Endodermal cell (in vitro differentiated cells): ENCODE results near the gene FCGBP. TPM values are rescaled to one million over a fixed set of nuclear protein-coding genes. Genes with fewer than 3 reads are reported as not detected.
A peak's percentile ranks its signal among the peaks of the same experiment; 100 is the strongest.

Experiments
- DNase-seq: peaks from one replicate; pipeline ENCODE4 v3.0.0-alpha.2; 2017
- H3K27ac ChIP-seq: 2 replicates; pipeline ENCODE4 v1.5.1; 2013; ENCODE audit warnings: mild to moderate bottlenecking, low read depth, low read length, moderate library complexity
- H3K27me3 ChIP-seq: 2 replicates; pipeline ENCODE4 v1.6.1; 2013; ENCODE audit warnings: mild to moderate bottlenecking, low read length, moderate library complexity; ENCODE audit not compliant: insufficient read depth, control insufficient read depth, poor library complexity, severe bottlenecking
- H3K36me3 ChIP-seq: 2 replicates; pipeline ENCODE4 v1.7.0; 2013; ENCODE audit warnings: mild to moderate bottlenecking, low read length, moderate library complexity; ENCODE audit not compliant: control insufficient read depth, insufficient read depth
- H3K4me1 ChIP-seq: one replicate; pipeline ENCODE4 v1.7.0; 2013; ENCODE audit warnings: low read length; ENCODE audit not compliant: control insufficient read depth, insufficient read depth
- H3K4me3 ChIP-seq: 2 replicates; pipeline ENCODE4 v1.5.1; 2013; ENCODE audit warnings: mild to moderate bottlenecking, low read length, moderate library complexity
- H3K9ac ChIP-seq: 2 replicates; pipeline ENCODE4 v1.6.1; 2013; ENCODE audit warnings: mild to moderate bottlenecking, low read length, moderate library complexity; ENCODE audit not compliant: poor library complexity, severe bottlenecking; ENCODE audit errors: extremely low read depth
- H3K9me3 ChIP-seq: 2 replicates; pipeline ENCODE4 v1.6.1; 2013; ENCODE audit warnings: mild to moderate bottlenecking, low read length, moderate library complexity; ENCODE audit not compliant: control insufficient read depth
- H3K27ac Mint-ChIP-seq: 2 replicates; pipeline ENCODE4 v1.8.0; 2020; ENCODE audit warnings: mixed read lengths
- H3K27me3 Mint-ChIP-seq: 2 replicates; pipeline ENCODE4 v1.8.0; 2021; ENCODE audit warnings: mild to moderate bottlenecking, mixed read lengths; ENCODE audit not compliant: insufficient read depth
- H3K36me3 Mint-ChIP-seq: 2 replicates; pipeline ENCODE4 v1.8.0; 2020; ENCODE audit warnings: low read depth, mixed read lengths
- H3K4me1 Mint-ChIP-seq: 2 replicates; pipeline ENCODE4 v1.8.0; 2020; ENCODE audit warnings: mixed read lengths
- H3K4me3 Mint-ChIP-seq: 2 replicates; pipeline ENCODE4 v1.8.0; 2020; ENCODE audit warnings: mild to moderate bottlenecking, moderate library complexity, mixed read lengths
- H3K9me3 Mint-ChIP-seq: 2 replicates; pipeline ENCODE4 v1.8.0; 2020; ENCODE audit warnings: mild to moderate bottlenecking, mixed read lengths
- CTCF ChIP-seq: fragments of 200-600 bp; sonication (generic); conservative IDR thresholded peaks from 2 replicates; pipeline ENCODE4 v1.5.0; 2021; ENCODE audit warnings: antibody characterized with exemption, mild to moderate bottlenecking
- WGBS, 2 experiments: methylation state at CpG; one replicate each; pipeline versions ENCODE4 v1.1.5 to v1.1.7; 2013; ENCODE audit warnings: missing lambda C conversion rate in 2 of 2, mixed read lengths in 1 of 2; ENCODE audit not compliant: insufficient coverage in 1 of 2, insufficient read length in 1 of 2; 5-methylcytosine and 5-hydroxymethylcytosine counted together
- total RNA-seq, 2 donors: library from RNA; stranded (reverse); fragmentation: NEBNext Ultra II Directional in 1 of 2; extraction: Animal tissue kit (Norgen Biotek cat#: 25700) in 1 of 2; gene quantifications; 2 replicates in 1 of 2; 3 replicates in 1 of 2; pipeline ENCODE4 v1.2.1, GENCODE V29; 2021

Gene FCGBP
- total RNA-seq, 2 donors from 2014 or later, result 0.29 to 0.62 TPM

DNA sequence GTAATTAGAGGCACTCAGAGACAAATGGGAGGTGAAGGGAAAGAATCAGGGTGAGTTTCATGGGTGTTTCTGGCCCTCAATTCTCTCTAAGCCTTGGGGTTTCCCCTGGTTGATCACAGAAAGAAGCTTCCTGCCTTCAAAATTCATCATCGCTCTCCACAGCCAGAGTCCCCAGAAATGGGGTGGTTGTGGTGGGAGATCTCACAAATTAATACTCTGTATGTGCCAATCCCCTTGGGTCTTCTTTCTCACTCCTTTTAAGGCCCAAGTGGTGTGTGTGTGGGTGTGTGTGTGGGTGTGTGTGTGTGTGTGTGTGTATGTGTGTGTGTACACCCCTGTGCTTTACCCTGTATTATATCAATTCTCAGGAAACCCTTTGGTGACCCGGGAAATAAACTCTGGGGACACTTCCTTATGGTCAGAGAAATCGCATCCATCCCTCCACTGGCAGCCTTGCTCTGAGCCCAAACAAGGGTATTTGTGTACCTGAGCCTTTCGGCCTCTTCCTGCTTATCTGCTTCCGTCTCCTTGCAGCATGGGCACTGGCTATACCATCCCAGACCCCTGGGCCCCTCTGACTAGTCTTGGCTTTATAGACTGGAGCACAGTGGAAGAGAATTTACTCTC, 2.8 kb upstream of the FCGBP start:
- no peak overlapping the region for H3K9ac ChIP-seq

DNA sequence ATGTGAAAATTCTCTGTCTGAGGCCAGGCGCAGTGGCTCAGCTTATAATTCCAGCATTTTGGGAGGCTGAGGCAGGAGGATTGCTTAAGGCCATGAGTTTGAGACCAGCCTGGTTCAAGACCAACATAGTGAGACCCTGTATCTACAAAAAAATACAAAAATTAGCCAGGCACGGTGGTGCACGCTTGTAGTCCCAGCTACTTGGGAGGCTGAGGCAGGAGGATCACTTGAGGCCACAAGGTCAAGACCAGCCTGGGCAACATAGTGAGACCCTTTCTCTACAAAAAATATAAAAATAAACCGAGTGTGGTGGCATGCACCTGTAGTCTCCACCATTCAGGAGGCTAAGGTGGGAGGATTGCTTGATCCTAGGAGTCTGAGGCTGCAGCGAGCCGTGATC, 2.2 kb upstream of the FCGBP start:
- Mint-ChIP-seq H3K36me3 (no peaks in the 10 kb centered on the region), H3K4me3 (no peak overlapping the region), H3K4me1 (peaks cover 2% of the 10 kb centered on the region), H3K27me3 (no peaks in the 10 kb centered on the region), H3K27ac (no peak overlapping the region), H3K9me3 (no peaks in the 10 kb centered on the region)
- H3K36me3 ChIP-seq, result no peaks in the 10 kb centered on the region
- H3K9ac ChIP-seq, result no peak overlapping the region
- no peak overlapping the region for H3K4me3 ChIP-seq
- no peaks in the 10 kb centered on the region for H3K9me3 ChIP-seq
- peak; percentile 16 for DNase-seq
- no peak for TF ChIP-seq CTCF
- no peaks in the 10 kb centered on the region for H3K4me1 ChIP-seq
- 91 to 94% methylated on average over 2 to 6 of the region's 6 CpGs for WGBS, 2 experiments
- H3K27me3 ChIP-seq, result no peaks in the 10 kb centered on the region
- no peak overlapping the region for H3K27ac ChIP-seq

More for the DNA sequence above, 2.8 kb upstream of the FCGBP start:
- Histone ChIP-seq H3K9me3 (no peaks in the 10 kb centered on the region), H3K4me3 (no peak overlapping the region), H3K36me3 (no peaks in the 10 kb centered on the region), H3K27me3 (no peaks in the 10 kb centered on the region), H3K4me1 (no peaks in the 10 kb centered on the region), H3K27ac (no peak overlapping the region)
- peaks cover 8% of the 10 kb centered on the region for H3K4me1 Mint-ChIP-seq
- TF ChIP-seq CTCF, result no peak
- no peak overlapping the region for H3K4me3 Mint-ChIP-seq
- no peaks in the 10 kb centered on the region for H3K9me3 Mint-ChIP-seq
- H3K36me3 Mint-ChIP-seq, result no peaks in the 10 kb centered on the region
- peak; percentile 20 for DNase-seq
- H3K27ac Mint-ChIP-seq, result no peak overlapping the region
- H3K27me3 Mint-ChIP-seq, result no peaks in the 10 kb centered on the region
- WGBS, 2 experiments, result 91 to 92% methylated on average over 4 of the region's 5 CpGs

GRCh38 chr19:39936020-39936419, 1.6 kb upstream of the FCGBP start:
- no peak for DNase-seq
- no peak for TF ChIP-seq CTCF
- Histone ChIP-seq H3K9ac (no peak overlapping the region), H3K4me3 (no peak overlapping the region), H3K9me3 (no peaks in the 10 kb centered on the region), H3K27me3 (no peaks in the 10 kb centered on the region), H3K36me3 (no peaks in the 10 kb centered on the region), H3K4me1 (no peaks in the 10 kb centered on the region), H3K27ac (no peak overlapping the region)
- no peaks in the 10 kb centered on the region for H3K36me3 Mint-ChIP-seq
- 96% methylated on average over 3 of the region's 3 CpGs; no CpG with 5 or more reads in 1 of the 2 experiments for WGBS, 2 experiments
- no peaks in the 10 kb centered on the region for H3K27me3 Mint-ChIP-seq
- no peak overlapping the region for H3K4me3 Mint-ChIP-seq
- no peak overlapping the region for H3K27ac Mint-ChIP-seq
- H3K4me1 Mint-ChIP-seq, result no peaks in the 10 kb centered on the region
- H3K9me3 Mint-ChIP-seq, result no peaks in the 10 kb centered on the region
